Kidney tubule cell (primary cell): Measurements from ENCODE around the gene OR11H6.
"Not testable (repeated sequence)": the region's sequence is repeated elsewhere in the genome, so short reads cannot be mapped to it uniquely, and the experiment has no call there.

Experiments used
- DNase-seq: peaks from one replicate; pipeline ENCODE4 v3.0.0-alpha.2; 2018; ENCODE audit warnings: low spot score

Gene OR11H6

GRCh38 chr14:20223410-20223809 lies at the start of gene OR11H6:
OR11H6 (plus strand) TSS chr14:20223710; CDS start chr14:20223710, 0 bp downstream.
- no peak for DNase-seq

GRCh38 chr14:20174205-20174604 lies 49.3 kb upstream of the OR11H6 start:
- DNase-seq = not testable (repeated sequence)

- no peak for DNase-seq
These were observed 47.2 kb upstream of the OR11H6 start for GRCh38 chr14:20176330-20176729.

- DNase-seq = no peak
These were observed 46.0 kb upstream of the OR11H6 start for GRCh38 chr14:20177433-20177974.

GRCh38 chr14:20179218-20179617 lies 44.3 kb upstream of the OR11H6 start:
- no peak for DNase-seq

- DNase-seq = no peak
These were observed 43.6 kb upstream of the OR11H6 start for GRCh38 chr14:20179880-20180279.

GRCh38 chr14:20180486-20180885 lies 43.0 kb upstream of the OR11H6 start:
- DNase-seq = no peak

- DNase-seq = no peak
These were observed 39.3 kb upstream of the OR11H6 start for GRCh38 chr14:20184181-20184580.

GRCh38 chr14:20190596-20190995 lies 32.9 kb upstream of the OR11H6 start, which contains the start of gene OR11G2:
OR11G2 (plus strand) TSS chr14:20190896; CDS start chr14:20197438, 6,542 bp downstream.
- no peak for DNase-seq

GRCh38 chr14:20191396-20191795 lies 32.1 kb upstream of the OR11H6 start:
- no peak for DNase-seq

GRCh38 chr14:20194101-20194500 lies 29.4 kb upstream of the OR11H6 start:
- no peak for DNase-seq

- not testable (repeated sequence) for DNase-seq
These were observed 28.3 kb upstream of the OR11H6 start for GRCh38 chr14:20195170-20195569.

GRCh38 chr14:20195911-20196310 lies 27.6 kb upstream of the OR11H6 start:
- no peak for DNase-seq

GRCh38 chr14:20197459-20197858 lies 26.1 kb upstream of the OR11H6 start:
- no peak for DNase-seq

GRCh38 chr14:20198991-20199390 lies 24.5 kb upstream of the OR11H6 start:
- no peak for DNase-seq

- no peak for DNase-seq
These were observed 18.8 kb upstream of the OR11H6 start for GRCh38 chr14:20204721-20205120.

GRCh38 chr14:20209595-20209994 lies 13.9 kb upstream of the OR11H6 start:
- no peak for DNase-seq

GRCh38 chr14:20212406-20212805 lies 11.1 kb upstream of the OR11H6 start:
- DNase-seq = not testable (repeated sequence)

GRCh38 chr14:20215196-20215595 lies 8.3 kb upstream of the OR11H6 start:
- DNase-seq = no peak

GRCh38 chr14:20219033-20219432 lies 4.5 kb upstream of the OR11H6 start:
- DNase-seq = no peak

GRCh38 chr14:20228681-20229080 lies 5.2 kb downstream of the OR11H6 start, which contains the start of gene OR11H7:
OR11H7 (plus strand) TSS chr14:20228981.
- DNase-seq = no peak

- not testable (repeated sequence) for DNase-seq
These were observed 11.9 kb downstream of the OR11H6 start for GRCh38 chr14:20235415-20235814.

GRCh38 chr14:20247646-20248246 lies 24.2 kb downstream of the OR11H6 start:
- peak; percentile 30 for DNase-seq

- DNase-seq = peak; percentile 87
These were observed 39.2 kb downstream of the OR11H6 start for GRCh38 chr14:20262642-20263128.
